ENCODE measurements around the gene GFER. TPM values are rescaled to one million over a fixed set of nuclear protein-coding genes. Genes with fewer than 3 reads are reported as not detected.

The GFER gene
- total RNA-seq, 1 donor from 2014 or later: 21.5 TPM

DNA sequence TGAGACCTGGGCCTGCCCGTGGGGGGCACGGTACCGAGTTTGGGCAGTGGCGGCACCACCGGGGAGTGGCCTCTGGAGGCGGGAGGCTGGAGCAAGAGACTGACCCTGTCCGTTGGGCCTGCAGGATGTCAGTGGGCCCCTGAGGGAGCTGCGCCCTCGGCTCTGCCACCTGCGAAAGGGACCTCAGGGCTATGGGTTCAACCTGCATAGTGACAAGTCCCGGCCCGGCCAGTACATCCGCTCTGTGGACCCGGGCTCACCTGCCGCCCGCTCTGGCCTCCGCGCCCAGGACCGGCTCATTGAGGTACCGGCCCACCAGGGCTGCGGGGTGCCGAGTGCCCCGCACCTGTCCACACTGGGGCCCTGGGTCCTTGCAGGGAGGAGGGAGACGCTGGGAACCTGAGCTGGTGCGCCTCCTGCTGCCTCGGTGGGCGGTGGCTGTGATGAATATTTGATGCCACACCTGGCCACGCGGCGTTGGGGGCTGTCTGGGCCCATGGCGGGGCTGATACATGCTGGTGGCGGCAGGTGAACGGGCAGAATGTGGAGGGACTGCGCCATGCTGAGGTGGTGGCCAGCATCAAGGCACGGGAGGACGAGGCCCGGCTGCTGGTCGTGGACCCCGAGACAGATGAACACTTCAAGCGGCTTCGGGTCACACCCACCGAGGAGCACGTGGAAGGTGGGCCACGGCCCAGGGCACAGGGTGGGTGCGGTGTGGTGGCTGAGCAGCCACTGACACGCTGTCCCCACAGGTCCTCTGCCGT is 52.4 kb downstream of the GFER start:
- no peak for DNase-seq (ENCODE audit: low read depth)
- no peak overlapping the region for H3K4me3 ChIP-seq (ENCODE audit: low read depth, low read length)
- TF ChIP-seq, protein P1, sequence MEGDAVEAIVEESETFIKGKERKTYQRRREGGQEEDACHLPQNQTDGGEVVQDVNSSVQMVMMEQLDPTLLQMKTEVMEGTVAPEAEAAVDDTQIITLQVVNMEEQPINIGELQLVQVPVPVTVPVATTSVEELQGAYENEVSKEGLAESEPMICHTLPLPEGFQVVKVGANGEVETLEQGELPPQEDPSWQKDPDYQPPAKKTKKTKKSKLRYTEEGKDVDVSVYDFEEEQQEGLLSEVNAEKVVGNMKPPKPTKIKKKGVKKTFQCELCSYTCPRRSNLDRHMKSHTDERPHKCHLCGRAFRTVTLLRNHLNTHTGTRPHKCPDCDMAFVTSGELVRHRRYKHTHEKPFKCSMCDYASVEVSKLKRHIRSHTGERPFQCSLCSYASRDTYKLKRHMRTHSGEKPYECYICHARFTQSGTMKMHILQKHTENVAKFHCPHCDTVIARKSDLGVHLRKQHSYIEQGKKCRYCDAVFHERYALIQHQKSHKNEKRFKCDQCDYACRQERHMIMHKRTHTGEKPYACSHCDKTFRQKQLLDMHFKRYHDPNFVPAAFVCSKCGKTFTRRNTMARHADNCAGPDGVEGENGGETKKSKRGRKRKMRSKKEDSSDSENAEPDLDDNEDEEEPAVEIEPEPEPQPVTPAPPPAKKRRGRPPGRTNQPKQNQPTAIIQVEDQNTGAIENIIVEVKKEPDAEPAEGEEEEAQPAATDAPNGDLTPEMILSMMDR (conservative IDR thresholded peaks at IDR 0.05; ENCODE audit: low read depth, low read length): no peak

DNA sequence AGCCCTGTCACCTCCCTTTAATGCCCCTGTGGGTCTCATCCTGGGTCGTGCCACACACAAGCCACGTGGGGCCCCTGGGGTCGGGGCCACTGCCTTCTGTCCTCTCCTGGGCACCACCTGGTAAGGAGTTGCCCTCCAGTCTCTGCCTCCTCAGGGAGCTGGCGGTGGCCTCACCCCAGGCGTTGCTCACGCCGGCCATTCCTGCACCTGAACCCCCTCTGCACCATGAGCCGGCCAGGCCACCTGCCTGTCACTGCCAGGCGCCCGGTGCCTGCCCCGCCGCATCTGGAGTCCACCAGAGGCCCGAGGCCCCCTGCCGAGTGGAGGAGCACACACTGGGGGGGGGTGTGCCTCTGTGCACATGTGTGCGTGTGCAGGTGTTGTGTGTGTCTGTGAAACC is 53.1 kb downstream of the GFER start:
- no peak overlapping the region for H3K4me3 ChIP-seq (ENCODE audit: low read depth, low read length)
- TF ChIP-seq, protein P1 (conservative IDR thresholded peaks at IDR 0.05; ENCODE audit: low read depth, low read length): no peak
- no peak for DNase-seq (ENCODE audit: low read depth)

Other genes starting within 250 kb of the GFER start
- 50.5 and 63.2 TPM in 2 replicates for gene NME3, start 212.7 kb upstream of the GFER start, total RNA-seq
- gene EME2, start 211.4 kb upstream of the GFER start, total RNA-seq: 7.5 and 14.0 TPM in 2 replicates
- gene MRPS34, start 211.1 kb upstream of the GFER start, total RNA-seq: 167 and 227 TPM in 2 replicates
- 35.0 and 57.9 TPM in 2 replicates for gene SPSB3, start 201.6 kb upstream of the GFER start, total RNA-seq
- 111 and 138 TPM in 2 replicates for gene NUBP2, start 201.2 kb upstream of the GFER start, total RNA-seq
- 2.6 TPM in 1 of 2 replicates, not detected in the other for gene IGFALS, start 190.5 kb upstream of the GFER start, total RNA-seq
- gene HAGH, start 157.4 kb upstream of the GFER start, total RNA-seq: 83.7 and 87.3 TPM in 2 replicates
- 47.7 and 59.2 TPM in 2 replicates for gene FAHD1, start 157.0 kb upstream of the GFER start, total RNA-seq
- 2.1 and 6.4 TPM in 2 replicates for gene MEIOB, start 112.0 kb upstream of the GFER start, total RNA-seq
- not detected in 2 replicates for gene HS3ST6, start 65.8 kb upstream of the GFER start, total RNA-seq
- gene MSRB1, start 41.0 kb upstream of the GFER start, total RNA-seq: 8.6 and 22.0 TPM in 2 replicates
- not detected in 2 replicates for gene RPL3L, start 29.5 kb upstream of the GFER start, total RNA-seq
- gene NDUFB10, start 24.7 kb upstream of the GFER start, total RNA-seq: 236 and 407 TPM in 2 replicates
- gene RPS2, start 19.4 kb upstream of the GFER start, total RNA-seq: 2,813 and 2,878 TPM in 2 replicates
- gene RNF151, start 17.3 kb upstream of the GFER start, total RNA-seq: not detected in 2 replicates
- 108 and 127 TPM in 2 replicates for gene TBL3, start 12.1 kb upstream of the GFER start, total RNA-seq
- gene NOXO1, start 2.7 kb upstream of the GFER start, total RNA-seq: 0.94 and 1.2 TPM in 2 replicates
- gene SYNGR3, start 5.8 kb downstream of the GFER start, total RNA-seq: 8.5 and 22.0 TPM in 2 replicates
- 48.8 and 66.9 TPM in 2 replicates for gene ZNF598, start 25.6 kb downstream of the GFER start, total RNA-seq
- 0.46 and 2.4 TPM in 2 replicates for gene NPW, start 35.6 kb downstream of the GFER start, total RNA-seq
- gene NHERF2, start 42.7 kb downstream of the GFER start, total RNA-seq: 29.9 and 42.2 TPM in 2 replicates
- gene NTHL1, start 63.6 kb downstream of the GFER start, total RNA-seq: 61.2 and 62.8 TPM in 2 replicates
- gene TSC2, start 63.8 kb downstream of the GFER start, total RNA-seq: 30.7 and 64.1 TPM in 2 replicates
- gene PKD1, start 151.7 kb downstream of the GFER start, total RNA-seq: 50.6 and 80.2 TPM in 2 replicates
- 2.3 and 11.6 TPM in 2 replicates for gene RAB26, start 164.4 kb downstream of the GFER start, total RNA-seq
- 48.6 and 63.9 TPM in 2 replicates for gene TRAF7, start 171.6 kb downstream of the GFER start, total RNA-seq
- gene CASKIN1, start 212.4 kb downstream of the GFER start, total RNA-seq: 0.07 and 0.12 TPM in 2 replicates
- gene MLST8, start 221.3 kb downstream of the GFER start, total RNA-seq: 98.2 and 134 TPM in 2 replicates
- gene BRICD5, start 226.7 kb downstream of the GFER start, total RNA-seq: 5.3 and 10.1 TPM in 2 replicates
- gene PGP, start 230.6 kb downstream of the GFER start, total RNA-seq: 29.3 and 58.3 TPM in 2 replicates
- 33.7 and 36.4 TPM in 2 replicates for gene E4F1, start 239.4 kb downstream of the GFER start, total RNA-seq

Measured in epithelial cell of proximal tubule (primary cell).